HEK293 (cell line): ENCODE measurements around the gene MTA1.

Experiments
- SP2 ChIP-seq: fragments of 450-650 bp; formaldehyde crosslinking; IDR thresholded peaks from 2 replicates; pipeline ENCODE4 v1.5.1; 2016; ENCODE audit warnings: missing biosample characterization, missing genetic modification characterization
- ZBTB49 ChIP-seq: fragments of 450-650 bp; formaldehyde crosslinking; IDR thresholded peaks from 2 replicates; pipeline ENCODE4 v1.5.1; 2016; ENCODE audit warnings: missing biosample characterization, missing genetic modification characterization, low read depth
- ZNF184 ChIP-seq: fragments of 450-650 bp; IDR thresholded peaks from 2 replicates; pipeline ENCODE4 v1.5.1; 2018; ENCODE audit warnings: missing biosample characterization, mild to moderate bottlenecking, missing genetic modification characterization
- TF ChIP-seq, protein P1 (sequence below): fragments of 450-650 bp; formaldehyde crosslinking; IDR thresholded peaks from 2 replicates; pipeline ENCODE4 v1.5.1; 2016; ENCODE audit warnings: missing biosample characterization, missing genetic modification characterization

GRCh38 chr14:105445290-105445689 lies 25.7 kb downstream of the MTA1 start:
- TF ChIP-seq ZBTB49 (tag by site-specific recombination) (no peak), SP2 (tag by site-specific recombination) (no peak), ZNF184 (tag by site-specific recombination) (no peak)
- TF ChIP-seq, protein P1, sequence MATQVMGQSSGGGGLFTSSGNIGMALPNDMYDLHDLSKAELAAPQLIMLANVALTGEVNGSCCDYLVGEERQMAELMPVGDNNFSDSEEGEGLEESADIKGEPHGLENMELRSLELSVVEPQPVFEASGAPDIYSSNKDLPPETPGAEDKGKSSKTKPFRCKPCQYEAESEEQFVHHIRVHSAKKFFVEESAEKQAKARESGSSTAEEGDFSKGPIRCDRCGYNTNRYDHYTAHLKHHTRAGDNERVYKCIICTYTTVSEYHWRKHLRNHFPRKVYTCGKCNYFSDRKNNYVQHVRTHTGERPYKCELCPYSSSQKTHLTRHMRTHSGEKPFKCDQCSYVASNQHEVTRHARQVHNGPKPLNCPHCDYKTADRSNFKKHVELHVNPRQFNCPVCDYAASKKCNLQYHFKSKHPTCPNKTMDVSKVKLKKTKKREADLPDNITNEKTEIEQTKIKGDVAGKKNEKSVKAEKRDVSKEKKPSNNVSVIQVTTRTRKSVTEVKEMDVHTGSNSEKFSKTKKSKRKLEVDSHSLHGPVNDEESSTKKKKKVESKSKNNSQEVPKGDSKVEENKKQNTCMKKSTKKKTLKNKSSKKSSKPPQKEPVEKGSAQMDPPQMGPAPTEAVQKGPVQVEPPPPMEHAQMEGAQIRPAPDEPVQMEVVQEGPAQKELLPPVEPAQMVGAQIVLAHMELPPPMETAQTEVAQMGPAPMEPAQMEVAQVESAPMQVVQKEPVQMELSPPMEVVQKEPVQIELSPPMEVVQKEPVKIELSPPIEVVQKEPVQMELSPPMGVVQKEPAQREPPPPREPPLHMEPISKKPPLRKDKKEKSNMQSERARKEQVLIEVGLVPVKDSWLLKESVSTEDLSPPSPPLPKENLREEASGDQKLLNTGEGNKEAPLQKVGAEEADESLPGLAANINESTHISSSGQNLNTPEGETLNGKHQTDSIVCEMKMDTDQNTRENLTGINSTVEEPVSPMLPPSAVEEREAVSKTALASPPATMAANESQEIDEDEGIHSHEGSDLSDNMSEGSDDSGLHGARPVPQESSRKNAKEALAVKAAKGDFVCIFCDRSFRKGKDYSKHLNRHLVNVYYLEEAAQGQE (tag by site-specific recombination) = no peak
